ENCODE results near the gene EVA1A.

The EVA1A gene

GRCh38 chr2:75562513-75562864 is 1.8 kb upstream of the EVA1A start:
- DNase-seq (ENCODE audit: low read depth), result no peak

GRCh38 chr2:75561566-75562512 is 1.1 kb upstream of the EVA1A start:
- DNase-seq (ENCODE audit: low read depth), result no peak

GRCh38 chr2:75560022-75560767 is 544 bp downstream of the EVA1A start:
- no peak for DNase-seq (ENCODE audit: low read depth)

- DNase-seq (ENCODE audit: low read depth), result no peak
Measured at GRCh38 chr2:75559680-75560021, 1.1 kb downstream of the EVA1A start.

GRCh38 chr2:75558786-75559679 is 1.7 kb downstream of the EVA1A start:
- DNase-seq (ENCODE audit: low read depth), result no peak

GRCh38 chr2:75558136-75558535 is 2.6 kb downstream of the EVA1A start:
- DNase-seq (ENCODE audit: low read depth), result no peak

GRCh38 chr2:75557474-75558133 is 3.1 kb downstream of the EVA1A start:
- DNase-seq (ENCODE audit: low read depth), result no peak

GRCh38 chr2:75556679-75557366 is 3.9 kb downstream of the EVA1A start:
- no peak for DNase-seq (ENCODE audit: low read depth)

GRCh38 chr2:75555701-75556100 is 5.0 kb downstream of the EVA1A start:
- no peak for DNase-seq (ENCODE audit: low read depth)

GRCh38 chr2:75553935-75554531 is 6.7 kb downstream of the EVA1A start:
- DNase-seq (ENCODE audit: low read depth), result no peak

GRCh38 chr2:75552222-75552621 is 8.5 kb downstream of the EVA1A start:
- no peak for DNase-seq (ENCODE audit: low read depth)

GRCh38 chr2:75551434-75551833 is 9.3 kb downstream of the EVA1A start:
- no peak for DNase-seq (ENCODE audit: low read depth)

GRCh38 chr2:75549401-75550253 is 11.1 kb downstream of the EVA1A start:
- no peak for DNase-seq (ENCODE audit: low read depth)

- DNase-seq (ENCODE audit: low read depth), result no peak
Measured at GRCh38 chr2:75548036-75548573, 12.6 kb downstream of the EVA1A start.

GRCh38 chr2:75547345-75548035 is 13.2 kb downstream of the EVA1A start:
- peak; percentile 73 for DNase-seq (ENCODE audit: low read depth)

- DNase-seq (ENCODE audit: low read depth), result no peak
Measured at GRCh38 chr2:75545922-75546321, 14.8 kb downstream of the EVA1A start.

- DNase-seq (ENCODE audit: low read depth), result no peak
Measured at GRCh38 chr2:75545387-75545786, 15.4 kb downstream of the EVA1A start.

GRCh38 chr2:75543446-75543845 is 17.3 kb downstream of the EVA1A start:
- no peak for DNase-seq (ENCODE audit: low read depth)

- DNase-seq (ENCODE audit: low read depth), result no peak
Measured at GRCh38 chr2:75541430-75541829, 19.3 kb downstream of the EVA1A start.

All from stromal cell of bone marrow (primary cell).